A549 treated with GW870086 at 1 μM for 4 hours (cell line): Measurements from ENCODE around the gene SPDYE5. TPM values are rescaled to one million over a fixed set of nuclear protein-coding genes. Genes with fewer than 3 reads are reported as not detected.

Experiments
- total RNA-seq: library from RNA; stranded (reverse); fragments of 200-300 nt; extraction: Qiagen RNA extraction; gene quantifications from 5 replicates; pipeline ENCODE4 v1.2.3, GENCODE V29; 2022; ENCODE audit warnings: low read depth

The SPDYE5 gene
- not detected in 5 replicates for total RNA-seq

GRCh38 chr7:75492020-75492419, at the start of gene SPDYE5:
TSS of gene SPDYE5 (plus strand) at chr7:75492320. CDS start at chr7:75494048, 1,728 bp downstream.

GRCh38 chr7:75485979-75486643, 6.0 kb upstream of the SPDYE5 start, which contains the start of gene POM121C:
TSS of gene POM121C (minus strand) at chr7:75486299. CDS start at chr7:75441496, 44,803 bp downstream.

Other genes starting within 250 kb of the SPDYE5 start
- 1.2 to 2.7 TPM (median 2.4 TPM) in 5 replicates for gene TRIM73, start 96.7 kb upstream of the SPDYE5 start, total RNA-seq
- 32.4 to 41.7 TPM (median 36.8 TPM) in 5 replicates for gene POM121C, start 6.0 kb upstream of the SPDYE5 start, total RNA-seq
- 16.8 to 25.3 TPM (median 22.2 TPM) in 5 replicates for gene HIP1, start 246.6 kb downstream of the SPDYE5 start, total RNA-seq